ENCODE results near the gene TASP1.
A peak's percentile ranks its signal among the peaks of the same experiment; 100 is the strongest.
"Not testable (repeated sequence)": the region's sequence is repeated elsewhere in the genome, so short reads cannot be mapped to it uniquely, and the experiment has no call there.

The TASP1 gene, protein sequence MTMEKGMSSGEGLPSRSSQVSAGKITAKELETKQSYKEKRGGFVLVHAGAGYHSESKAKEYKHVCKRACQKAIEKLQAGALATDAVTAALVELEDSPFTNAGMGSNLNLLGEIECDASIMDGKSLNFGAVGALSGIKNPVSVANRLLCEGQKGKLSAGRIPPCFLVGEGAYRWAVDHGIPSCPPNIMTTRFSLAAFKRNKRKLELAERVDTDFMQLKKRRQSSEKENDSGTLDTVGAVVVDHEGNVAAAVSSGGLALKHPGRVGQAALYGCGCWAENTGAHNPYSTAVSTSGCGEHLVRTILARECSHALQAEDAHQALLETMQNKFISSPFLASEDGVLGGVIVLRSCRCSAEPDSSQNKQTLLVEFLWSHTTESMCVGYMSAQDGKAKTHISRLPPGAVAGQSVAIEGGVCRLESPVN

DNA sequence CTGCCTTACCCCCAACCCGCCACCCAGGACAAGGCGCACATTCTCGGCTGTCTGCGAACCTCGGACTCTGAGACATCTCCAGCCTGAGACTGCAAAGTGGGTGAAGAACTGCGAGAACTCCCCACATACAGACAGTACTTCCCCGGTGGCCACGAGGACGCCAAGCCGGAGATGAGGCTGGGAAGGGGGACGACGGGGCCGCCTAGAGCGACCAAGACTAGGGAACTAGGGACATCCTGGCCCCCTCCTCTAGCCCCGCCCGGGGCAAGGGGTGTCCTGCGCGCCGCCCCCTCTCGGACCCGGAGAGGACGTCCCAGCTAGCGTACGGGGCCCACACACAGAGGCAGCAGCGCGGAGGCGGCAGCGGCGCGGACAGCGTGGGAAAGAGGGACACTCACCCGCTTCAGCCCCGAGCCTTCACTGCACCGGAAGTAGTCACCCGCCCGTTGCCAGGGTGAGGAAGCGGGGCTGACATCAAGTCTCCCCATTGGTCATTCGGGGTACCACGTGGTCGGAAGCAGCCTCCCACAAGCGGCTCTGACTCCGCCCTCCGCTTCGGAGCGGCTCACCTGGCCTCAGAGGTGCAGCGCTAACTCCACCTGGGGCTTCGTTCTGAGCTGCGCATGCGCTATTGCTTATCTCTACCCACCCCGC is at the start of gene TASP1:
Gene TASP1 (minus strand): TSS at position 437 of the 654 bp plus-strand sequence. CDS start 8,854 bp downstream, outside the sequence.
- peak; percentile 98 for DNase-seq

DNA sequence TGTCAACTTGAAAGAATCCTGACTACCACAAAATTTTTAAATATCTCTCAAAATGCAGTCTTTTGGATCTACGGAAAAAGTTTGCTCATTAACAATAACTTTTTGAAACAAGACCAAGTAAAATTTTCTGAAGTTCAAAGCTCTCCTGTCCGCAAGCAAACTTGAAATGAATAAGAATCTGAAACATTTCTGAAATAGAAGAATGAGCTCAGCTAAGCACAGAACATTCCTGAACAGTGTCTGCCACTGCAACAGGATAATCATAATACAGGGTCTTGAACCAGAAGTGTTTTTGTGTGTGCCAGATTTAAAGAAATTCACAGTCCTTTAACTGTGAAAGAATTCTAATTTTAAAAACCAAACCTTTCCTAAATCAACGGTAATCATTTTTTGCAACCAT is 49.1 kb upstream of the TASP1 start:
- no peak for DNase-seq

DNA sequence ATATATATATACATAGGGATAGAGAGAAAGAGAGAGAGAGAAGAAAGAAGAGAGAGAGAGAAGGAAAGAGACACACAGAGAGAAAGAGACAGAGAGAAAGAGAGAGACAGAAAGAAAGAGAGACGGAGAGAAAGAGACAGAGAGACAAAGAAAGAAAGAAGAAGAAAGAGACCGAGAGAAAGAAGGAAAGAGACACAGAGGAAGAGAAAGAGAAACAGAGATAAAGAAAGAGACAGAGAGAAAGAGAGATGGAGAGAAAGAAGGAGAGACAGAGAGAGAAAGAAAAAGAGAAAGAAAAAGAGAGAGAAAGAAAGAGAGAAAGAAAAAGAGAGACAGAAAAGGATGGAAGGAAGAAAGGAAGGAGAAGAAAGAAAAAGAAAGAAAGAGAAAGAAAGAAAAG is 46.9 kb upstream of the TASP1 start:
- no peak for DNase-seq

DNA sequence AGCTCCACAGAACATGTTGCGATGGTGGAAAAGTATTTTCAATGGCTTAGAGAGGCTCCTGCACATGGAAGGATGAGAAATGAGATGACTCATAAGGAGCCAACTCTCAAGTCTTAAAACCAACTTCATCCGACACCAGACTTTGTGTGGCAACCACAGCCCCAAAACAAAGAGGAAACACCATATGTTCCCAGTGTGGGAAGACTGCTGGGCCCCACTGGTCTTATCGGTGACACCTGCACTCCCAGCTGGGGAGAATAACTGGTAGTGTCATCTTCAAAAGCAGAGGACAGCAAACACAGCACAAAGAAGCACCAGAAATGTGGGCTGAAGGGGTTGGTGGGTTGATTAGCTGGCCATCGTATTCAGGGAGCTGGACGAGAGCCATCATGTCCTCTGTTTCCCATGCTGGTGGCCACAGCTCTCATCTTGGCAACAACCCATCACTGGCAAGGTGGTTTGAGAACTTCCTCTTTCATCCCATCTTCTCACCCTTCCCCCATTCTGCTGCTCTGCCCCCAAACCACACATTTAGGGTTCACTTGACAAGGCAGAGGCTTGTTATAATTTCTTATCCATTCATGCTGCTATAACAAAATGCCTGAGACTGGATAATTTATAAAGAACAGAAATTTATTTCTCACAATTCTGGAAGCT is 46.0 kb upstream of the TASP1 start:
- DNase-seq = peak; percentile 19

DNA sequence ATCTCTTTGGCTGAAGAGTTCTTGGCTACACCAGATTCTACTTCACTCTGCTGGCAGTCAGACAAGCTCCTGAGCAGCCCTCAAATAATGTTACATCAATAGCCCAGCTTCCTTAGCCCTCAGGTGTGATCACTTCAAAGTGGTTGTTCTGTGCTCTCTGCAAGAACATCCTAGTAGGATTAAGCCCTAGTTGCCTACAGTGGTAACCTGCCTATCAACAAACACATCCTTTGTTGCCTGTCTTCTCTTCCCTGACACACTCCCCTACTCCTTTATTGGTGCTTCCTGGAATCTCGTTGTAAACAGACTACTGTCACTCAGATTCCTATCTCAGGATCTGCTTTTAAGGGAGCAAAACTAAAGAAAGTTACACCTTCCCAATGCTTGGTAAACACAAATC is 45.1 kb upstream of the TASP1 start:
- no peak for DNase-seq

DNA sequence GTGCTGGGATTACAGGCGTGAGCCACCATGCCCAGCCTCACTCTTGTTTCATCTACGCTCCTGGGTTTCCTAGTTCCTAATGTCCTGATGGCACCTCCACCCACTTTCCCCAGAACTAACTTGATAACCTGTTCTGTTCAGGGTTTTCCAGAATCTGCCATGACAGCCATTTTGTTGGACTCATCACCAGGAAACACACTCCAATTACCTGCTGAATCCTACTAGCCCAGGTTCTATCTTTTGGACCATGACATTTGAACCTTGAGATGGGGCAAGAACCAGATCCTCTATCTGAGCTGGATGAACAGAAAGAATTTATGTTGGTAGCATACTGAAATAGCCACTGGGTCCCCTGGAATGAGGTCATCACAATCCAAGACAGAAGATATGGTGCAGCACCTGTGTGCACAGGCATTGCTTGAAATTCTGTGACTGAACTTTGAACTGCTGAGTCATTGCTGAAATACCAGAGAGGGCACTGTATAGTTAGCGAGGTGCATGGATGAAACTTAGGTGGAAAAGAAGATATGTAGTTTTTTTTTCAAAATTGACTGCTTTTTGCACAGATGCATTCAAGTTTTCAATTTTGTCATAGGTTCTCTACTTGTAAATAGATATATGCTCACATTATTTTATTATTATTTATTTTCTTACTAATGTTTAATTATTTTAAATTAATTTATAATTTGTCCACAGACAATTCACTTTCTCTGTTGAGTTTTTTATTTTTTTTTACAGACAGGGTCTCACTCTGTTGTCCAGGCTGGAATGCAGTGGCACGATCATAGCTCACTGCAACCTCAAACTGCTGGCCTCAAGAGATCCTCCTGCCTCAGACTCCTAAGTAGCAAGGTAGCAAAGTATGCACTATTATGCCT is 42.8 kb upstream of the TASP1 start:
- DNase-seq = no peak

DNA sequence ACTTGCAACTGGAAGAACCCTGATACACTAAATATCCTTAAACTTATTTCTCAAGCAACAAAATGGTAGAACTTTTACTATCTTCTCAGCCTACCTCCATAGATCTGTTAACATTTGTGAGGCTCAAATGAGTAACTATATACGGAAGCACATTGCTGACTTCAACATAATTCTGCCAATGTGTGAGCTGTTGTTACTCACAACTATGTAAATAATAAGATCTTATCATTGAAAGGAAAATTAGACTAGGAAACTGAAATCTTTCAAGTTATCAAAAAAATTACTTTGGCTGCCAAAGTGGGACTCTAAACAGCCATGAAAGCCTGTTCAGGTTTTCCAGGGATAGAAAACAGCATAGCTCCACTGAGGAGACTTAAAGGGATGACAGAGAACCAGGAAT is 40.2 kb upstream of the TASP1 start:
- DNase-seq = no peak

DNA sequence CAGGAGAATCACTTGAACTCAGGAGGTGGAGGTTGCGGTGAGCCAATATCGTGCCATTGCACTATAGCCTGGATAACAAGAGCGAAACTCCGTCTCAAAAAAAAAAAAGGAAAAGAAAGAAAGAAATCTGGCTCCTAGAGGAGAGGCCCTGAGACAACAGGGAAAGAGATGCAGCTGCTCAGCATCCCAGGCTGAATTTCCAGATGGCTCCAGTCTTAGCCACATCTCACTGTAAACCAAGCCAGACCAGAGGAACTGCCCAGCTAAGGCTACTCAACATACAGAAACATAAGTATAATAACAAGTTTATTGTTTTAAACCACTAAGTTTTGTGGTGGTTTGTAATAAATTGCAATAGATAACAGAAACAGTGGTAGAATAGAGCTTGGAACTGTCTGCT is 38.5 kb upstream of the TASP1 start:
- DNase-seq = no peak

DNA sequence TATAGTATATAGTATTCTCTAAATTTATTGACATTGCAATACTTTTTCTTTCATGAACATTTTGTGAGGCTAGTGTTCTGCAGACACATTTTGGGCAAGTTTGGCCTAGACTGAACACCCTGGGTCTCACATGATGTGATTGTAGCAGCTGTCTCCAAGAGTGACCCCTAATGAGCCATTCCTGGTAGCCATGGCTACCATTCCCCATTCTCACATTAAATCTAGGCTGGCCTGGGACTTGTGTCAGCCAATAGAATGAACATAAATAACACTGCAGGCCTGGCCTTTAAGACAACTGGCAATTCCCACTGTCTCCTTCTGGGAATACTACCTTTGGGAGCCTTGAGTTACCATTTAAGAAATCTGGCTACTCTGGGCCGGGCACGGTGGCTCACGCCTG is 38.0 kb upstream of the TASP1 start:
- no peak for DNase-seq

DNA sequence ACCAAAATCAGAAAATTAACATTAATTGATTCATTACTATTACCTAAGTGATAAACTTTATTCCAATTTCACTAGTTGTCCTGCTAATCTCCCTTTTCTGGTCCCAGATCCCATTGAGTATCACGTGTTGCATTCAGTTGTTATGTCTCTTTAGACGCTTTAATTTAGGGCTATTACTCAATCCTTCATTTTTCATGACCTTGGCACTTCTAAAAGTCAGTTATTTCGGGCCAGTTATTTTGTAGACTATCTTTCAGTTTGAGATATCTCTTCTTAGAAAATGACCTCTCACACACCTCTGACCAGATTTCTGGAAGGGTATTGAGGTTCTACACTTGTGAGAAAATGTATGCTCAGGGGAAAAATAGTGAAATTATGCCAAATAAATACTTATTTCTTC is 34.0 kb upstream of the TASP1 start:
- DNase-seq = no peak

DNA sequence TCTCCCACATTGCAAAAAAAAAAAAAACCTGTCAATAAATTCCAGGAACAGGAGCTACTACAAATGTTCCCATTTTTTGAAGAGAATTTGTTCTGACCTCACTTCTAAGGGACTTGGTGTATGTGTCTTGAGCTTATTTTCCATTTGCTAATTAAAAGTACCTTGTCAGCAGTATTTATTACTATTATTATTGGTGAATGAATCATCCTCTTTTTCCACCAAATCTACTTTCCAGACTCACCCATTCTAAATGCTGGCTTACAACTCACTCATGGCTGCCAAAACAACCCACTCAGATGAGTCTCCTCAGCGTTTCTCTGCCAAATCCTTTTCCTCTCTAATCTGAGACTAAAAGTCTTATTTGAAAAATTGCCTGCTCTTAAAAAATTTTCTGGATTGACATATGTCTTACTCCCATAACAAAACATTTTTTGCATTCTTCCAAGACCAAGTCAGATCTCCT is 33.2 kb upstream of the TASP1 start:
- DNase-seq = no peak

DNA sequence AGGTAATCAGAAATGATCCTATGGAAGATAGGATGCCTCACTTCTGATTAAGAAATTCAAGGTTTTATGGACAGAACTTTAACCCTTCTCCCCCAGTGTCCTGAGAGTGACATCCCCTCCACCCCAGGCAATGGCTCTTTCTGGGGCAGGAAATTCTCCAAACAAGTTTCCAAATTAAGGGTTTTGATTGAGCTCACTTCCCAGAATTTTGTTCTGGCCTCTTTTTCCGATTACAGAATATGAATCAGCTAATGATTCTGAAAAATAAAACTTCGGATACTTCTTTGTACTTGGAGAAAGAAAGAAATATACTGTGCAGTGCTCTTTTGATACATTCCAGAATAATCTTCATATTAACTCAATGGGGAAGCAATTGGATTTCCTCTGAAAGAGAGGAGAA is 32.8 kb upstream of the TASP1 start:
- no peak for DNase-seq

DNA sequence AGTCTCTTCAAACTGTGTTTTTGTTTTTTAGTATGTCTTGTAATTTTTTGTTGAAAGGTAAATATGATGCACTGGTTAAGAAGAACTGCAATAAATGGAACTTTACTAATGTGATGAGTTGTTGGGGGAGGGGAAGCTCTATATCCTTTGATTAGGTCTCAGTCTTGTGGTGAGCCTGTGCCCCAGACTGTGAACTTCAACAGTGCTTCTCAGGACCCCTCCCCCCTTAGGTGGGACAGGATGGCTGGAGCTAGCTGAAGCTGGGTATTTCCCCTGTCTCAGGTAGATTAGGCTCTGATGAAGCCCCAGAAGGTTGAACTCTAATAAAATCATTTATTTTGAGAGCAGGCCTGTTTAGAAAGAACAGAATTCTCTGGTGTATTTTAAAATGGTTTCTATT is 31.4 kb upstream of the TASP1 start:
- DNase-seq = no peak

DNA sequence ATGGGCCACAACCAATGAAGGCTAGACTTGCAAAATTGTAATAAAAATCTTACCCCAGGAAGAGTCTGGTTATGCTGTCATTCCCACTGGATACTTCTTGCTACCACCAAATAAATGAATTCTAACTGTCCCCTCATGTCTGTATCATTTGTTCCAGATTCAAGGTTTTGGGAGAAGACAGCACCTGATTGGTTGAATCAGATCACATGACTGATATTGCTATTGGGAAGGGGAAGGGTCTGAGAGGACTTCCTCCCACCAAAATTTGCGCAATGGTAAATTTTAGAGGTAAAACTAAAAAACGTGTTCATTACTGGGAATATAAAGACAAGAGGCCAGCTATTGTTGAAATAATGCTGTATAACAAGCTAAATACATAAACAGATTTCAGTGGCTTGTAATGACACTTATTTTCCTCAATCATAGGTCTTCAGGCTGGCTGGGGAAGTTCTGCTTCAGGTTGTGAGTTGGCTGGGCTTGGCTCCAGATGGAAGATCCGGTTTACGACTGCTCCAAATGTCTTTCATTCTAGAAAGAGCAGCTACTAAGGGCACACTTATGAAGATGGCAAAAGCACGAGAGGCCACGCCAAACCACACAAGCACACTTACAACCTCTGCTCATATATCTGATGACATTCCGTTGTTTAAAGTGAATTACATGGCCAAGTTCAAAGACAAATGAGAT is 27.1 kb upstream of the TASP1 start:
- DNase-seq = no peak

DNA sequence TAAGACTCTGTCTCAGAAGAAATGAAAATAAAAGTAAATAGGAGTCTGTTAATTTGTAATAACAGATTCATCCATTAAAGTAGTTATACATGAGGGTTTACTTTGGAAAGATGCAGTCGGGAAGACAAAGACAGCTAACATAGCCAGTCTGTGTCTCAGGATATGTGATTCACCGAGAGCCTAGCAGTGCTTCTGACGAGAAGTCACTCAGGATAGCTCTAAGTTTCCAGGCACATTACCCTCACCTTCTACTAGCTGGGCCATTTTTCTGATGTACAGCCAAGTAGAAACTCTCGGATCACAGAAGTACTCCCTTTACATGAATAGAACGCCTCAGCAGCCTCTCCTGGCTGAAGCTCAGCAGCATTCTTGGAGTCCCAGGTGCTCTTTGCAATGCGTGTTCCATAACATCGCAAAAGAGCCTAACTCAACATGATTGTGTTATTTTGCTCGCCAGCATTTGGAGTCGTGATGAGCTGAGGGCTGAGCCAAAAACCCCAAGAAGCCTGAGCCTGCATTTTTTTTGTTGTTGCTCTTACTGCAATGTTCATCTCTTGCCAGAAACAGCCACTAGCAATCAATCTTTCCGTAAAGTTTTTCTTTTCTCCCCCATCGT is 22.4 kb upstream of the TASP1 start:
- DNase-seq = no peak

DNA sequence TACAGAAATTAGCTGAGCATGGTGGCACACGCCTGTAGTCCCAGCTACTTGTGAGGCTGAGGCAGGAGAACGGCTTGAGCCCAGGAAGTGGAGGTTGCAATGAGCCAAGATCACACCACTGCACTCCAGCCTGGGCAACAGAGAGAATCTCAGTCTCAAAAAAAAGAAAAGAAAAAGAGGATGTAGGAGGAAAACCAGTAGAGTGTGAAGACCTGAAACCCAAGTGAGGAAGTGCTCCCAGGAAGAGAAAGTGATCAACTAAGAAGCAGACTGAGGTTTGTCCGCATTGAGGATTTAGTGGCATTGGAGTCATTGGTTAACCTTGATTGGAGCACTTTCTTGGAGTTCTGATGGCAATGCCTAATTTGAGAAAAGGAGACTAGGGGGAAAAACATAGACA is 20.6 kb upstream of the TASP1 start:
- DNase-seq = no peak

DNA sequence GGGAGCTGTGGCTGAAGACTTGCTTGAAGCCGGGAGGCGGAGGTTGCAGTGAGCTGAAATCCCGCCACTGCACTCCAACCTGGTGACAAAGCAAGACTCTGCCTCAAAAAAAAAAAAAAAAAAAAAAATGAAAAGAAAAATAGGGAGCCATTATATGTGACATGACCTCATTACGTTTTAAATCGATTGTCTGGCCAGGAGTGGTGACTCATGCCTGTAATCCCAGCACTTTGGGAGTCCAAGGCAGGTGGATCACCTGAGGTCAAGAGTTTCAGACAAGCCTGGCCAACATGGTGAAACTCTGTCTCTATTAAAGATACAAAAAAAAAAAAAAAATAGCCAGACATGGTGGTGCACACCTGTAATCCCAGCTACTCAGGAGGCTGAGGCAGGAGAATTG is 19.3 kb upstream of the TASP1 start:
- not testable (repeated sequence) for DNase-seq

DNA sequence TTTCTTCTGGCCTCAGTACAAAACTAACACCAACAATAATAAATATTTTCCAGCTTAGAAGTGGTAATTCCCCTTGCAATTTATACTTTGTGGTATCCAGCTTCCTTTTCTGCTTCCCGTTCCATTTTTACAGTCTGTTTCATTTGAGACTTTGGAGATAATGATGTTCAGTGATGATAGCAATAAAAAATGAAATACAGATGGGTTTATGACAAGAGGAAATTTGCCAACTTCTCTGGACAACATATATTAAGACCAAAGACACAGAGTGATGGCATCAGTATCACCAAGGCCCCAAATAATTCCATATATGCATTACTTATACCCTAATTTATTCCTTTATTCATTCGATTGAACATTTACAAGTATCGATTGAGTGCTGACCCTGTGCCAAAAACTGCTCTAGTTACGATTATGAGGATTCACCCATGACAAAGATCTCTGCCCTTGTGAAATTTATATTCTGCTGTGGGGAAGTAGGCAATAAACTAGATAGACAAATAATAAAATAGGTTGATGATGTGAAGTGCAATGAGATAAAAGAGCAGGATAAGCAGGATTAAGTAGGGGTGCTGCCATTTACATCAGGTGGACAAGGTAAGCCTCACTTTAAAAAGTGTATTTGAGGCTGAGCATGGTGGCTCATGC is 18.1 kb upstream of the TASP1 start:
- DNase-seq = no peak

DNA sequence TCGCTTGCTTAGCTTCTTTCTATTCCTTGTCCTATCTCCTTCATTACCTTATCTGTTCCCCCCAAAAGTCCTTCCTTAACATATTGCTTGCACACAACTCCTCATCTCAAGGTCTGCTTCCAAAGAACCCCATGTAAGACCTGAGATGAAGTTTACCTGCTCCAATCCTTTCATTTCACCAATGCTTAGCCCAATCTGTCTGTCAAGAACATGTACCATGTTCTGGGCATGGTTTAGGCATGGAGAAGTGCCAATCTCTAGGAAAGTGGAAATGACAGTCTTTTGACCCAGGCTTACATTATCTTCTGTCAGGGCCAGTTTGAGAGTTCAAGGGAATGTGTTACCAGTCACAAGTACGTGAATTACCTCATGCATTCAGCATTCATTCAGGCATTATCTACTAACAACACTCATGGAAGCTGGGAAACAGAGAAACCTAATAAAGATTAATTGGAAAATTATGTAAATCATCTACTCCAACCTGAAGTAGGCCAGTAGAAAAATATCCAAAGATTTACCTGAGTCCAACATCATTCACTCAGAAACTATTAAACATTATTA is 15.8 kb upstream of the TASP1 start:
- no peak for DNase-seq

DNA sequence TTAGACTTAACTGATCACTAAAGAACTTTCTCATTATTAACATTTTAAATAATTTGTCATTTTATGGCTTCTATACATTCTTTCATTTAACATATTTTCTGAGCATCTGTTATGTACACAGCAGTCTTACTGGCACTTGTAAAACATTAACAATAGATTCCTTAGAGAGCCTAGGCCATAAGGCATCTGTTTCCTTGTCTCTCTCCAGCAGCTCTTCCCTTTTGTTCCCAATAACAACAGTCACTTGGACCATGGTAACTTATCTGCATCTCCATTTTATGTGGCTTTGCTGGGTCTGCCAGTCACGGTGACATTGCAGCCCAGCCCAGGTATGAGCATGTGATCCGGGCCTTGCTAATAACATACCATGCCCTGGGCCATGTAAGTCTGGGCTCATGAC is 11.7 kb upstream of the TASP1 start:
- DNase-seq = no peak

Measured in NCI-H82 (cell line).